GM18868 (cell line): ENCODE measurements around the gene FFAR2.
"Not testable (repeated sequence)": the region's sequence is repeated elsewhere in the genome, so short reads cannot be mapped to it uniquely, and the experiment has no call there.

Experiments
- ATAC-seq: cut with Tn5 transposase; IDR thresholded peaks from one replicate; pipeline ENCODE4 v1.9.1; 2021; ENCODE audit warnings: mild to moderate bottlenecking, moderate library complexity; ENCODE audit not compliant: unreplicated experiment

FFAR2 gene

DNA sequence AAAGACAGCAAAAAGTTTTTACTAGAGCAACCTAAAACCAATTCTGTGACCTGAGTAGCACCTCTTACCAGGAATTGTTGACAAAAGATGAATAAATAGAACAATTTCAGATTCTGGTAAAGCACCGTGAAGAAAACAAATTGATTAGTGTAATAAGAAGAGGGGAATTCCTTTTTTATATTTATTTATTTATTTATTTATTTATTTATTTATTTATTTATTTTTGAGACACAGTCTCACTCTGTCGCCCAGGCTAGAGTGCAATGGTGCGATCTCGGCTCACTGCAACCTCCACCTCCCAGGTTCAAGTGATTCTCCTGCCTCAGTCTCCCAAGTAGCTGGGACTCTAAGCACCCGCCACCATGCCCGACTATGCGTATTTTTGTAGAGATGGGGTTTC, 24.7 kb upstream of the FFAR2 start:
- not testable (repeated sequence) for ATAC-seq

DNA sequence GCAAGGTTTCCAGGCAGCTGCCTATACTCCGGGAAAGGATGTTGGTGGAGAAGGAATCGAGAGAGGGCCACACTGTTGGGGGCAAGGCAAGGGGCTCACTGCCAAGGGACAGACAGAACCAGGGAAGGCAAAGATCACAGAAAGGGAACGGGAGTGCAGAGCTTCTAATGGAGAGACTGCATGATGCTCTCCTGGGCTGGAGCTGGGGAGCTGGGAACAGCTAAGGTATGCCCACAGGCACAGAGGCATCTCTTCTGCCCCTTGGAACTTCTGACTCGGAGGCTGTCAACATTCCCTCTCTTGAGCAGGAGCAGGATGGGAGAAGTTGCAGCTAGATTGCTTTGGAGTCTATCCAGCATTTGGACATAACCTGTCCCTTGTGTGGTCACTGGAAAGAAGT, 22.4 kb upstream of the FFAR2 start:
- no peak for ATAC-seq

DNA sequence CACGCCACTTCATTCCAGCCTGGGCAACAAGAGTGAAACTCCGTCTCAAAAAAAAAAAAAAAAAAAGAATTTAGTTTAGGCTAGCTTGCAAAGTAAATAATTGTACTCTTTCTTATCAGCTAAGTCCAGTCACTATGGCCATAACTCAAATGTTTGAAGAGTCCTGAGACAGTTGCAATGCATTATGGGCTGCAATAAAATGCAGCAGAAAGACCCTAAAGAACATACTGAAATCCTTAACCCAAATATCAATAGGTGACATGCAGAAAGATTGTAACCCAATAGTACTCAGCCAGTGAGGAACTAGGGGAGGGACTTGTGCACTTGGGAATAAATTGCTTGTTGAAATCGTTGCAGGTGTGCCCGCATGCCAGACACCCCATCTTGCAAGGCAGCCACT, 20.9 kb upstream of the FFAR2 start:
- ATAC-seq, result no peak

DNA sequence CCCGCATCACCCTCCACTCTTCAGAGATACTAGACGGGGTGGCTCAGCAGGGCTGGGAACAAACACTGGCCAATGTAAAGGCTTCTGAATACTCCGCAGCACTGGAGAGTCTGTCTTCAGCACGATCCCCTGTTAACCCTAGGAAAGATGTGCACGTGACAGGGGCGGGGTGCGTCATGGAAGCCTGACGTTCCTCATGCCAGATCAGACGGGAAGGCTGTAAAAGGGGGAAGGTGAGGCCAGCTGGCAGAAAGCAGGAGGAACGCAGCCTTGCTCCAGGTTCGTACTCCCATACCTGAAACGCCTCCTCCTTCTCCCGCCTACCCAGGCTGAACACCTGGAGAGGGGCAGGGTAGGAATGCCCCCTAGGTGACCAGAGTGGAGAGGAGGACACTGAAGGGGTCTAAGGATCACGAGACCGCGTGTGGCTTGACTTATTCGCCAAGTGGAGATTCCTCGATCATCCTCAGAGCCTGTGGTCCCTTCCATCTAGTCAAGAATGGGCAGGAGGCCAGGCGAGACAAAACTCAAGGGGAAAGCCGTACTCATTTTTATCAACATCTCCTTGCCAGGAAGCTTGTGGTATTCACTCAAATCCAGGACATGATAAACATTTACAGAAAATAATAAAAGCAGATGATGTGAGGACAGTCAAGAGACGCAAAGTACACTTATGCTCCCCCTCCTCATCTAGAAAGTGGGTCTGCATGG, 18.2 kb upstream of the FFAR2 start:
- ATAC-seq, result no peak

DNA sequence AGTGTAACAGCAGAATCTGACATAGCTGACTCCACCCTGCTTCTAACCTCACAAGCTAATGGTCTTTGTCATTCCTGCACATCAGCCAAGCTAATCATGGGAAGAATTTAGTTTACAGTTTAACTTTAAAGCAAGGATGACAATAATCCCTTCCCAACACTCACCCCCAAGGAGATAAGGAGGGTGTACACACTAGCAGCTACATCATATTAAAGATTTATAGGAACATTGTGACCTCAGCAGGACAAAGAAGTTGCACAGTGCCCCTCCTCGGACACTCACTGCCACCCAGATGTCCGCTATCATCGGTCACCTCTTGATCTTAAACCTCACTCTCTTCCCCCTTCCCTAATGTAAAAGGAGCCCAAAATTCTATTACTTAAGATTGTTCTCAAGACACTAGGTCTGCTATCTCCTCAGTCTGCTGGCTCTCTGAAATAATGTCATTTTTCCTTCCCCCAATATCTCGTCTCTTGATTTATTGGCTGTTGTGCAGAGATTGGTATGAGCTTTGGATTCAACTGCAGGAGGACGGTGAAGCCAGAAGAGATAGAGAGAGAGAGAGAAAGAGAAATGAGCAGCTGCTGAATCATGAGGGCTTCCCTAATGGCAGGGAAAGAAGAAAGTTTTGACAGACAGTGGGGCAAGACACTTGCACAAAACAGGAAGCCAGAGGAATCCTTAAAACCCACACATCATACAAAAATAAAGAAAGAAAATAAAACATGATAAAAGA, 17.5 kb upstream of the FFAR2 start:
- ATAC-seq, result no peak

DNA sequence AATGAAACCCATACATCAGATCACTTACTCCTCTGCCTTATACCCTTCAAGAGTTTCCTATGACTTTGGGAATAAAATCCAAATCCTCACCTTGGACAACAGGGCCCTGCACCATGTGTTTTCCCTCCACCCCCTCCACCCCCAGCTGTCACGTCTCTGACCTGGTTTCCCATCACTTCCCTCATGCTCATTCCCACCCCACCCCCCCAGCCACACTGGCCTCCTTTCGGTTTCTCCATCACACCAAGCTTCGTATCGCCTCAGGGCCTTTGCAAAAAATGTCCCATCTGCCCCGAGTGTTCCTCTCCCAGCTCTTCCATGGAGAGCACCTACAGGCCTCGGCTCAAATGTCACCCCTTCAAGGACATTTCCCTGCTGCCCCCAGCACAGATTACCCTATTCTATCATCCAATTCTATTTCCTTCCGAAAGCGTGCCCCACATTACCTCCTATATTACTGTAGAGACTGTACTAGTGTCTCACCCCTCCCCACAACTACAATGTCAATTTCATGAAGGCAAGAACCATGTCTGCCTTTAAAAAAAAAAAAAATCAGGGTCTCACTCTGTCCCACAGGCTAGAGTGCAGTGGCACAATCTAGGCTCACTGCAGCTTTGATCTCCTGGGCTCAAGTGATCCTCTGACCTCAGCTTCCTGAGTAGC, 16.8 kb upstream of the FFAR2 start:
- no peak for ATAC-seq

DNA sequence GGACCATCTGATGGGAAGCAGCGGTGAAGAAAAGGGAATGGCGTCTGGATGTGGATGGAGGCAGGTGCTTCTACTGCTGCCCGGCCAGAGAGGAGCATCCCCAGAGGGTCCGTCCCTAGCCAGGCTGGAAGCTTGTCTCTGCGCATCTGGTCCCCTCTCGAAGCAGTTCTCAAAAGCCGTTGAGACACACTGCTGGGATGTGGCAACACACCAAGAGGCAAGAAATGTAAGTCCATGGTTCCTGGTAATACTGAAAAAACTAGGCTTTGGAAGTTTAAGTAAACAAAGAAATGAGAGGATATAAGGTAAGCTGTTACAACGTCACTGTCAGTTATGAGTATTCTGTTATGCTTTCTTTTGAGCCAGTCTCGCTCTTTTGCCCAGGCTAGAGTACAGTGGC, 15.1 kb upstream of the FFAR2 start:
- no peak for ATAC-seq

DNA sequence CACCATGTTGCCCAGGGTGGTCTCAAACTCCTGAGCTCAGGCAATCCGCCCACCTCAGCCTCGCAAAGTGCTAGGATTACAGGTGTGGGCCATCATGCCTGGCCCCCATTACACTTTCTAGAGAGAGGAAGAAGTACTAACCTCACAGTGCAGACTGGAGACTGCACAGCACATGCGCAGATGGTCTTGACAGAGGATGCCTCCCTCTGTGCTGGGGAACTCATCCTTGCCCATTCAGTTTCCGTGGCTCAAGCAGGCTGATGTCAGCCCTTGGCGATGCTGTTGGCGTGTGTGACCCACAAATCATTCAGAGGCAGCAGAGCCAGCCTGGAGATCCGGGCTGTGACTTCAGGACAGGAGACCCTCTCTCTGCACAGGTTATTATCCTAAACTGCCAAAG, 14.6 kb upstream of the FFAR2 start:
- ATAC-seq, result no peak

DNA sequence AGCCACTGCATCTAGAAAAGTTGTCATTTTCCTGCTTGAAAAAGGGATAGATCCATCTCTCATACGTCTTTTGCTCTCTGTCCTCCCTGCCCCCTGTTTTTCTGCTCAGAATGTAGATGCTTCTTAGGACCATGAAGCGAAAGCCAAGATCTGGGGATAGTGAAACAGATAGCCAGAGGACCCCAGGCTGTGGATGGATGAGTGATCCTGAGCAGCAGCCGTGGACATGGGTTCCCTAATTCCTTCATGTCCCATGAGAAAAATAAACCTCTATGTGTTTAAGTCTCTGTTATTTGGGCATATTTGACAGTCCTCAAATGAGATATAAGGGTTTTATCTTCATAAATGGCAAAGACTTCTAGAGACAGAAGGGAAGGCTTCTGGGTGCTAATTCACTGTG, 12.2 kb upstream of the FFAR2 start:
- no peak for ATAC-seq

DNA sequence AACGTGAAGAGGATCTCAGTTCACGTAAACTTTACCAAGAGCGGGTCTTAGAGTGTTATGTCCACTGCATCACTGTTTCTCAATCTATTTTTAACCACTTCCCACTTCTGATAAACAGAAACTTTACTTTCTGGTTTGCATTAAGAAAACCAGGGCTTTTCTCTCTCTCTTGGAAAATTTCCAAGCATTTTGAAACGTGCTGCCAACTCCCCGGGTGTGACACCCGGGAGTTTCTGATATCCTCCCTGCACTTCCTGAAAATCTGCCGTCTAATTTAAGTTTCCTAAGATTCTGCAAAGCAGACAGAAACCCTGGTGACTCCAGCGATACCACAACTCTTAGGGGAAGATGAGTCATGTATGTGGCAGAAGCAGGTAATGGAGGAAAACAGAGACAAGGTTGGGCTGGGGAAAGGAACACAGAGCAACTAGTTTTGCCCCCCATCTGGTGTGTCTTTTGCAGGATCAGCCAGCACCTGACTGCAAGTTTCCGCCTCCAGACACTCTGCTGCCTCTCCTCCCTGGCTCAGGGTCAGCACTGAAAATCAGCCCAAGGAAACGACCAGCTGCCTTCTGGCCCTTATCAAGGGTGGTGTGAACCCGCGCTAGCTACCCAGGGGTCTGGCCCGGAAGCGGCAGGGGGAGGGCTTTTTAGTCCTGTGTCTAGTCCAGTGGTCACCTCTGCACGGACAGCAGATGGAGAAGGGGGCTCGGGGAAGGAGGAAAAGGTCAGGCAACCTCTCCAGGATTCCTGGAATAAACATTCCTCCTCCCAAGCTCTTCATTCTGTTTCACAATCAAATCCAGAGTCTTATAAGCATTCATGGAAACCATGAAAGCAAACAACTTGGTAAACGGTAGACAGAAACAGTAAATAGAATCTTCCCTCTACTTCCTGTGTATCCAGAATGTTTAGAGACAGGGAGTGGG, 11.3 kb upstream of the FFAR2 start:
- ATAC-seq, result no peak

DNA sequence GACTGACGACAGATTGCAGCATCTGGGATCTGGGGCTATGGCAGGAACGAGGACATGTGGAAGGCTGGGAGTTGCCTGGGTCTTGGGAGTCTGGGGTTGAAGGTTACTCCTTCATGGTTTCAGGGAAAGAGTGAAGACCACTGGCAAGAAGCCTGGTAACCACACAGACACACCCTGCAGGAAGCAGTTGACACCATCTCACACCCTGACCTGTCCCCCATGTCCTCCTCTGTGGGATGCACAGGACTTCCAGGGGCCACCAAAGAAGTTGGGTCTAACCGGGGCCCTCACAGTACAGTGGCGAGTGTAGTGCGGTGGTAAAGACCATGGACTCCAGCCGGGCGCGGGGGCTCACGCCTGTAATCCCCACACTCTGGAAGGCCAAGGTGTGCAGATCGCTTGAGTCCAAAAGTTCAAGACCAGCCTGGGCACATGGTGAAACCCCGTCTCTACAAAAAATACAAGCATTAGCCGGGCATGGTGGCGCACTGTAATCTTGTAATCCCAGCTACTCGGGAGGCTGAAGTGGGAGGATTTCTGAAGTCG, 10.6 kb upstream of the FFAR2 start:
- no peak for ATAC-seq

DNA sequence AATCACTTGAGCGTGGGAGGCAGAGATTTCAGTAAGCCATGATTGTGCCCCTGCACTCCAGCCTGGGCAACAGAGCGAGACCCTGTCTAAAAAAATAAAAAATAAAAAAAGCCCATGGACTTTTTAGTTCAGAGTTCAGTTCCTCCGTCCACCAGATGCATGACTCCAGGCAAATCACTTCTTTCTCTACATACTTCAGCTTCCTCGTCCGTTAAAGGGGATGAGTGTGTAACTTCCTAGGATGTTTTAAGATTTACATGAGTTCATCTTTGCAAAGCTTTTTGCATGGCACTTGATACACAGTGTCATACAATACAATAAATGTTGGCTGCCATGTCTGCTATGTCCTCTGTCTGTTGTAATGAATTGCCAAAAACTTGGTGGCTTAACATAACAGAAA, 10.0 kb upstream of the FFAR2 start:
- no peak for ATAC-seq

DNA sequence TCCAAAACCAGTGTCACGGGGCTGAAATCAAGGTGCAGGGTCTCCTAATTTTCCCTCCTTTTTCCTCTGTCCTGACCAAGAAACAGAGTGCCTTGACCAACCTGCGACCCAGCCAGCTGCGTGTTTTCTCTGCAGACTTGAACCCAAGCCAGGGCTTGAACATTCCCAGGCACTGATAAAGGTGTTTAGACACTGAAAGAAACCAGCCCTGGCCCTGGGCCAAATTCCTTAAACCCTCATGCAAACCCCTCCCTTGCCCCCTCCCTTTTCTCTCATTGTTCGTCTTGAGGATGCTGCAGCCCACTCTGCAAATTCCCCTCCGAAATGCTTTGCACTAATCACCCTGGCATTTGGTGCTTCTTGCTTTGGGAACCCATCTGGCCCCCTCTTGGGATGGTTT, 9.5 kb upstream of the FFAR2 start:
- no peak for ATAC-seq

DNA sequence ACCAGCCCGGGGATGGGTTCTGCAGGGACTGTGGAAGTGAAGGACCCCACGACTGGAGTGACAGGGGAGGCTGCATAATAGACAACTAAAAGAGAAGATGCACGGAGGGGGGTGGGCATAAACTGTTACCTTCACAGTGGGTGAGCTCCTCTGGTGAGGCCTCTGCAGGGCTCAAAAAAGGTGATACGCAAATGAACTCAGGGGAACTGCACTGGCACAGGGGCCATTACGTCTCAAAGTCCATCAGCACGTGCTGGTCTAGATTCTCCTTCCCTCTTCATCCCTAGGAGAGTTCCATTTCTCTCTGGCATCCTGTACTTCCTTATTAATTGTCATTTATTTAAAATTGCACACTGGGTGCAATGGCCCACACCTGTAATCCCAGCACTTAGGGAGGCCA, 8.1 kb upstream of the FFAR2 start:
- no peak for ATAC-seq

DNA sequence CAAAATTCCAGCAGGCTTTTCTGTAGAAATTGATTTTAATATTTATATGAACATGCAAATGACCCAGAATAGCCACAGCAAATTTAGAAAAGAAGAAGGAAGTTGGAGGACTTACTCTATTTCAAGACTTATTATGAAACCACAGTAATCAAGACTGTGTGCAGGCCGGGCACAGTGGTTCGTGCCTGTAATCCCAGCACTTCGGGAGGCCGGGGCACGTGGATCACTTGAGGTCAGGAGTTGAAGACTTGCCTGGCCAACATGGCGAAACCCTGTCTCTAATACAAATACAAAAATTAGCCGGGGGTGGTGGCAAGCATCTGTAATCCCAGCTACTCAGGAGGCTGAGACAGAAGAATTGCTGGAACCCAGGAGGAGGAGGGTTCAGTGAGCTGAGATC, 6.0 kb upstream of the FFAR2 start:
- no peak for ATAC-seq

DNA sequence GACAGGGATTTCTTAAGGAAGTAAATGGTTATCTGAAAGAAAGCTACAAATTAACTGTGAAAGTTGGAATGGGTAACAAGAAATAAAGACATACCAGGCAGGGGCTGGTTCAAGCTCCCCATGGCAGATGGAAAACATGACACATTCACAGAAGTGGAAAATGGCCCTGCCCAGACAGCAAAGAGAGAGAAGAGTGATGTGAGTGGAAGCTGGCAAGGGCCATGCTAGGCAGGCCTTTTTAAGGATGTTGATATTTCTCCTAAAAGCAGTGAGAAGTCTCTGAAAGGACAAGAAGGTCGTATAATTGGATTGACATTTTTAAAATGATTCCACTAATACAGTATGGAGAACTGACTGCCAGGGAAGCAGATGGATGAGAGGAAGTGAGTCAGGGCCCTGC, 3.3 kb upstream of the FFAR2 start:
- no peak for ATAC-seq

DNA sequence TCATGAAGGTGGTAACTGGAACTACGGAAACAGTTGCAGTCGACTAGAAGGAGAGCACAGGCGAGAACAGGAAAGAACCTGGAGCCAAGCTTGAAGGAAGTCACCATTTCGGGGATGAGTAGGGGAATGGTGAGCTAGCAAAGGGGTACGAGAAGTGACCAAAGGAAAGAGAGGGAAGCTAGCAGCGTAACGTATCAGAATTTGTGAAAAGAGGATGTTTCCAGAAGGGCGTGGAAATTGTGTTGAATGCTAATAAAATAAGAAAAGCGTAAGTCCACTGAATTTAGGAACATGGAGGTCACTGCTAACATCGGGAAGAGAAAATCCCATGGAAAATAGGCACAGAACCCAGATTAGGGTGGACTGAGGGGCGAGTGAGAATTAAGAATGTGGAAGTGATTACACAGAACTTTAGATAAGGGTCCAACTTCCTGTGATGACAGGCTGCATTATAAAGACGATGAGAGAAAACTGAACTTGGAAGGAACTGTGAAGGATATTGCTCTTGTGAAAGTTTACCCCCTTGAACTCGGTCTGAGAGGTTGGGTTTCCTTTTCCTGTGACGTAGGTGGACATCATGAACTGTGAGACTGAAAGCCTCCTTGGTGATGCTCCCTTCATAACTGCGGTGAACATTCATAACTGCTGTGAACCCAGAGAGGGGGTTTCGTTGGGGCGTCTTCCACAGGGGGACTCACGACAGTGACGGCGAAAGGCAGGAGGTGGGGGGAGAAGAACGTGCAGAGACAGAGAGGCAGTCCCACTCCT, 2.0 kb upstream of the FFAR2 start:
- no peak for ATAC-seq

DNA sequence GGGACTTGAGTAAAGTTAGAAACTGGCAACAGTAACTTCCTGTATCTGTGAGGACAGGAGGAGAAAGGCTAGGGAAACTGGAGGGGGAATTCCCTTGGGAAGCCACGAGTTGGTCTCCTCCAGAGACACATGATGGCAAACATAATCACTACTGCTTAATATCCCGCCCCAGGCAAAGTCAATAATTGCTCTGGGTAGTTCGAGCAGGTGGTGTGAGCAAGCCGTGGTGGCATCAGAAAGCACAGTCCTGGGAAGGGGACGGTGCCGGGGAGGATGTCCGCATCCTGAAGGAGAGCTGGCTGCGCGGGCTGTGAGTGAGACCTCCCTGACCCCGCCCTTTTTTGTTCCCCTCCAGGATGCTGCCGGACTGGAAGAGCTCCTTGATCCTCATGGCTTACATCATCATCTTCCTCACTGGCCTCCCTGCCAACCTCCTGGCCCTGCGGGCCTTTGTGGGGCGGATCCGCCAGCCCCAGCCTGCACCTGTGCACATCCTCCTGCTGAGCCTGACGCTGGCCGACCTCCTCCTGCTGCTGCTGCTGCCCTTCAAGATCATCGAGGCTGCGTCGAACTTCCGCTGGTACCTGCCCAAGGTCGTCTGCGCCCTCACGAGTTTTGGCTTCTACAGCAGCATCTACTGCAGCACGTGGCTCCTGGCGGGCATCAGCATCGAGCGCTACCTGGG, 1.4 kb downstream of the FFAR2 start:
- ATAC-seq, result no peak

DNA sequence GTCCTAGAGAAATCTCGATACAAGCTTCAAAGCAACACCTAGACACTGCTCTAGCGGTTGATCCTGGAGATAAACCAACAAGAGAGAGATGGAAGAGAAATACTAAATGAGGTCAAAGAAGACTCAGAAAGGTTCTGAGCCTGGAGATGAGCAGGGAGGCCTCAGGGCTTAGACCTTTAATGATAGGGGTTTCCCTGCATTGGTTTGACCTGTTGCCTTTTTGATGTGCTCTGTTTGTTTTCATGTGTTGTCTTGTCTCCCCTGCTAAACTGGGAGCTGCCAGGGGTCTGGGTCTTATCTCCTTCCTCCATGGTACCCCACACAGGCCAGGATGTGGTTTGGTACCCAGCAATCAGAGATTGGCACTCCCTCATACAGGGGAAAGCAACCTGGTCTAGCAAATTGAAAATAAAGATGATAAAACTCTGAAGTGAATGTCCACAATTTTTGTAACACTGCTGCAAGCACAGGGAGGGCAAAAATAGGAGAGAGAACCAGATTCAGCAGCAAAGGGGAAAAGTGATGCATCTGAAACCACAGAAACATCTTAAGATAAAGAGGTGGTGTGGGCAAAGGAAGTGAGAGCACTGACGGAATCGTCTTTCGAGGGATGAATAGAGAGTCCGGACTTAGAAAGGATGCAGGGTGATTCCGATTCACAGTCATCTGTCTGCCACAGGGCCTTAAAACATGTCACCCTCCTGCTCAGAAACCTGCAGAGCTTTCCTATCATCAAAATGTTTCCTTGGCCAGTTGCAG, 3.5 kb downstream of the FFAR2 start:
- peak; percentile 56 for ATAC-seq
